ENCODE results near the gene OXER1. TPM values are rescaled to one million over a fixed set of nuclear protein-coding genes. Genes with fewer than 3 reads are reported as not detected.
A peak's percentile ranks its signal among the peaks of the same experiment; 100 is the strongest.

Gene OXER1
- not detected in 2 replicates for total RNA-seq (2014; rRNA removed; shearing (Covaris generic); ENCODE audit: low replicate concordance)

- no peak within 1 kb of the TSS for H3K4me3 ChIP-seq
- no peak for DNase-seq
- no peaks in the 10 kb centered on the region for H3K9me3 ChIP-seq
- H3K36me3 ChIP-seq = no peaks in the 10 kb centered on the region
- no peaks in the 10 kb centered on the region for H3K27me3 ChIP-seq
These were observed at the start of gene OXER1 for GRCh38 chr2:42764096-42764495. Gene OXER1 (minus strand): TSS chr2:42764135. CDS start chr2:42764062, 73 bp downstream.

- Histone ChIP-seq H3K27me3 (no peaks in the 10 kb centered on the region), H3K36me3 (no peaks in the 10 kb centered on the region), H3K9me3 (no peaks in the 10 kb centered on the region), H3K4me3 (no peak overlapping the region)
- DNase-seq = no peak
These were observed 49.1 kb upstream of the OXER1 start for GRCh38 chr2:42812899-42813479.

GRCh38 chr2:42810971-42811811, 47.3 kb upstream of the OXER1 start:
- DNase-seq = peak; percentile 49
- Histone ChIP-seq H3K36me3 (no peaks in the 10 kb centered on the region), H3K4me3 (peak overlapping the region; percentile 70), H3K27me3 (no peaks in the 10 kb centered on the region), H3K9me3 (no peaks in the 10 kb centered on the region)

GRCh38 chr2:42810121-42810970, 46.4 kb upstream of the OXER1 start:
- no peaks in the 10 kb centered on the region for H3K36me3 ChIP-seq
- H3K4me3 ChIP-seq = peak overlapping the region; percentile 70
- H3K27me3 ChIP-seq = no peaks in the 10 kb centered on the region
- DNase-seq = peak; percentile 89
- no peaks in the 10 kb centered on the region for H3K9me3 ChIP-seq

DNA sequence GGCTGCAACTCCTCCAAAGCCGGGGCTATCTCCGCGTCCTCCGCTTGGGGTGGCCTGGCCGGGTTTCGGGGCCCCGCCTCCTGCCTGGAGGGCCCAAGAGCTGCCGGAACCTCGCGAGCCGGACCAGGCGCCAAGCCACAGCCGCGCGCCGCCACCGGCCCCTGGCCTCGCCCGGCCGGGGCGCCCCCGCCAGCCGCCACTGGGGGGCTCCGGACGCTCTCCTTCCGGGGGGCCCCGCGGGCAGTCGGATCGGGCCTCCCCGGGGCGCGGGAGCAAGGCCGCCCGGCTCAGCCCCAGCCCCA, 45.8 kb upstream of the OXER1 start:
- no peaks in the 10 kb centered on the region for H3K27me3 ChIP-seq
- no peaks in the 10 kb centered on the region for H3K36me3 ChIP-seq
- peak; percentile 90 for DNase-seq
- H3K4me3 ChIP-seq = peak overlapping the region; percentile 70
- H3K9me3 ChIP-seq = no peaks in the 10 kb centered on the region

DNA sequence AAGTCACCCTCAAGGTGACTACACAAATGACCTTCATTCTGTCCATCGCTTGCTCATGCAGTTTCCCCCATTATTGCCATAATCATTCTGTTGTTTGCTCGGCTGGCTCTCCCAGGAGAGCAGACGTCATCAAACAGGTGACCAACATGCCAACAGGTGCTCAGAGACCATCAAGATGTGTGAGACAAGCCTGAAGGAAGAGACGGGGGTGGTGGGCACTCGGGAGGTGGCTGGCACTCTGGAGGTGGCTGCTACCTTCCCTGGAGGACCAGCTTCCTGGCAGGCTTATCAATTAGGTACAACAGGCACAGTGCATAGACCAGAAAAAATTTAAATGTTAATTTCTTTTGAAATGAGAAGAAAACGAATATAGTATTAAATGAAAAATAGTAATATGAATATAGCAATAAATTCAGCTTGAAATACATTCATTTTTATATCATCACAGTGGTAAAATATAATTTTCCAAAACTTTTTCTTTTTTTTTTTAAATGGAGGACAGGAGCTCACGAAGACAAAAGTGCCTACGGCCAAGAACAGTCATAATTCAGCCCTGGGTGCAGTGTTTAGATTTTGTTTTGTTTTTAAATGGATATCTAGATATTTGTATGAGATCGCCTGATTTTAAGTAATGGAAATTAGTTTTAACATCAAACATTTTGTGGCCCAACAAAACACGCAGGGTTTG, 45.3 kb upstream of the OXER1 start:
- no peak for DNase-seq
- H3K27me3 ChIP-seq = no peaks in the 10 kb centered on the region

GRCh38 chr2:42808301-42808700, 44.4 kb upstream of the OXER1 start:
- Histone ChIP-seq H3K36me3 (no peaks in the 10 kb centered on the region), H3K27me3 (no peaks in the 10 kb centered on the region), H3K9me3 (no peaks in the 10 kb centered on the region), H3K4me3 (no peak overlapping the region)
- no peak for DNase-seq

More for the DNA sequence above, 45.3 kb upstream of the OXER1 start:
- Histone ChIP-seq H3K4me3 (peak overlapping the region; percentile 48), H3K36me3 (no peaks in the 10 kb centered on the region), H3K9me3 (no peaks in the 10 kb centered on the region)

DNA sequence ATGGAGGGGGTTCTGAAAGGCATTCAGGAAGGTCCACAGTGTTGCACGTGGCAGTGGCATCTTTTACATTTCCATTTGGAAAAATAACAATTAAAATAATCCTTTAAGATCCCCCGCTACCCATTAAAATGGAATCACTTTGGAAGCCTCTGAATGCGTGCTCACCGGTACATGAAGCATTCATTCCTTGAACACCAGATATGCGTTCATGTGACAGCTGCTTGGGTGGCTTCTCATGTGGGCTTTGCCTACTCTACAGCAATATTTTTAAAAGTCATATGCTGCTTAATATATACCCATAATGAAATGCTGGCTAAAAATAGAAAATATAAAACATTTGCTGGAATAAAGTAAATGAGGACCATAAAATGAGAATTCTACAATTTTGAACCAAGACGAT, 42.9 kb upstream of the OXER1 start:
- H3K4me3 ChIP-seq = no peak overlapping the region
- no peak for DNase-seq

DNA sequence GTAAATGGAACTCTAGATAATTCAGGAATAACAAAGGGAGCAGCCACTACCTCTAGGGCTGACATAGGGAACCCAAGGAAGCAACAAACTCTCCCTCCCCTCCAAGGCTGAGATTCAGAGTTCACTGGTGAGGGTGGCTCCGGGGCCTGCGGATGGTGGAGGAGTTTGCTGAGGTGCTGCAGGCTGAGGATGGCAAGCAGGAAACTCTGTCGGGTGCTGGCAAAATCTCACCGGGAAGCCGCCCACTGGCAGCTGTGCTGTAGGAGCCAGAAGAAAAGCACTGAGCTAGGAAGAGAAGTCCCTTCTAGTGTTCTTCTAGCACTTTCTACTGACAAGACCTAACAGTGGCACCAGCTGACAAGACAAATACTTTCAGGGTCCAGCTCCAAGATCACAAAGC, 41.0 kb upstream of the OXER1 start:
- no peak for DNase-seq
- H3K36me3 ChIP-seq = no peaks in the 10 kb centered on the region
- H3K4me3 ChIP-seq = no peak overlapping the region
- H3K27me3 ChIP-seq = no peaks in the 10 kb centered on the region
- no peaks in the 10 kb centered on the region for H3K9me3 ChIP-seq

More for the DNA sequence above, 42.9 kb upstream of the OXER1 start:
- H3K36me3 ChIP-seq = no peaks in the 10 kb centered on the region
- H3K27me3 ChIP-seq = no peaks in the 10 kb centered on the region
- no peaks in the 10 kb centered on the region for H3K9me3 ChIP-seq

- no peak for DNase-seq
- Histone ChIP-seq H3K27me3 (no peaks in the 10 kb centered on the region), H3K36me3 (no peaks in the 10 kb centered on the region), H3K9me3 (no peaks in the 10 kb centered on the region), H3K4me3 (no peak overlapping the region)
These were observed 40.4 kb upstream of the OXER1 start for GRCh38 chr2:42804338-42804737.

DNA sequence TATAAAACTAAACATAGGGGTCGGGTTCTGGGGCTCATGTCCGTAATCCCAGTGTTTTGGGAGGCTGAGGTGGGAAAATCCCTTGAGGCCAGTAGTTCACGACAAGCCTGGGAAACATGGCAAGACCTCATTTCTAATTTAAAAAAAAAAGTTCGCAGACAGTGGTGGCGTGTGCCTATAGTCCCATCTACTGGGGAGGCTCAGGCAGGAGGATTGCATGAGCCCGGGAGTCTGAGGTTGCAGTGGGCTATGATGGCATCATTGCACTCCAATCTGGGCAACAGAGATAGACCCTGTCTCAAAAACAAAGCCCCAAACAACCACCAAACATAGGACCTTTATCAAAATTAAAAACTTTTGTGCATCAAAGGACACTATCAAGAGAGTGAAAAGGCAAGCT, 38.2 kb upstream of the OXER1 start:
- Histone ChIP-seq H3K36me3 (no peaks in the 10 kb centered on the region), H3K27me3 (no peaks in the 10 kb centered on the region), H3K4me3 (no peak overlapping the region), H3K9me3 (no peaks in the 10 kb centered on the region)
- DNase-seq = no peak

GRCh38 chr2:42801381-42801780, 37.4 kb upstream of the OXER1 start:
- Histone ChIP-seq H3K4me3 (no peak overlapping the region), H3K27me3 (no peaks in the 10 kb centered on the region), H3K9me3 (no peaks in the 10 kb centered on the region), H3K36me3 (no peaks in the 10 kb centered on the region)
- peak; percentile 59 for DNase-seq

GRCh38 chr2:42800981-42801380, 37.0 kb upstream of the OXER1 start:
- no peaks in the 10 kb centered on the region for H3K36me3 ChIP-seq
- DNase-seq = peak; percentile 48
- no peaks in the 10 kb centered on the region for H3K27me3 ChIP-seq
- no peak overlapping the region for H3K4me3 ChIP-seq
- H3K9me3 ChIP-seq = no peaks in the 10 kb centered on the region

DNA sequence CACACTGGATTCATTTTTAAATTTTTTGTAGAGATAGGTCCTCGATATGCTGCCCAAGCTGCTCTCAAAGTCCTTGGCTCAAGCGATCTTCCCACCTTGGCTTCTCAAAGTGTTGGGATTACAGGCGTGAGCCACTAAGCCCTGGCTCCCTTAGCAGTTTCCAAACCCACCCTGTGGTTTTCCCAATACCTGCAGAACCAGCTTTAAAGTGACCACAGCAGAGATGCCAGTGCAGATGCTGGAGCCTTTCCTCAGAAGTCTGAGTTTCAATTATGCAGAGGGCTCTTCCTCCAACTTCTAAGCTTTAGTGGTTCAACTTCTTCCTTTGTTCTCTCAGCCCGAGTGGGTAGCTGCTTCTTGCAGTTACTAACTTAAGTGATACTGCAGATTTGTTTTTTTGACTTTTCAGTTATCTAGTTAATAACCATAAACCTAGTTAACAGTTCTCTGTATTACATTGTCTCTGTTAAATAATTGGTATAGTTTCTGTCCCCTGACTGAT, 36.6 kb upstream of the OXER1 start:
- no peak overlapping the region for H3K4me3 ChIP-seq
- H3K27me3 ChIP-seq = no peaks in the 10 kb centered on the region
- no peak for DNase-seq
- no peaks in the 10 kb centered on the region for H3K36me3 ChIP-seq
- no peaks in the 10 kb centered on the region for H3K9me3 ChIP-seq

- Histone ChIP-seq H3K27me3 (no peaks in the 10 kb centered on the region), H3K9me3 (no peaks in the 10 kb centered on the region), H3K4me3 (no peak overlapping the region), H3K36me3 (no peaks in the 10 kb centered on the region)
- DNase-seq = no peak
These were observed 35.9 kb upstream of the OXER1 start for GRCh38 chr2:42799881-42800280.

- no peaks in the 10 kb centered on the region for H3K36me3 ChIP-seq
- H3K9me3 ChIP-seq = no peaks in the 10 kb centered on the region
- H3K27me3 ChIP-seq = no peaks in the 10 kb centered on the region
- no peak for DNase-seq
- no peak overlapping the region for H3K4me3 ChIP-seq
These were observed 33.3 kb upstream of the OXER1 start for GRCh38 chr2:42797281-42797680.

All from MG63 (cell line).